ENCODE results near the gene PIK3C3.

DNA sequence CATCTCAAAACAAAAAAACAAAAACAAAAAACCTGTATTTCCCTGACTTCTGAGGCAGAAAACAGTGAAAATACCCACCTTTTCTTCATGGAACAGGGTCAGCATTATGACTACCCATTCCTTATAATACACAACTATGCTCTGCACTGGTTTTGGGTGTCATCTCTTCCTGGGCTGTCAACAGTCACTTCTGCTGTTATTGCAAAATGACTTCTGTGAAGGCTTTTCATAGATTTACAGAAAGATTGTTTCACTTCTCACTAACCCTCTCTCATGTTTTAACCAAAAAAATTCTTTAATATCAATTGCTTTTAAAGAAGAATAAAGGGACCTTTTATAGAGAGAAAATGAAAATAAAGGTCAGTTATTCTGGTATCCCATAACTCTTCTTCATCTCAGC is 26.5 kb upstream of the PIK3C3 start:
- TF ChIP-seq CTCF (IDR thresholded peaks at IDR 0.05) (no peak), POLR2A (IDR thresholded peaks at IDR 0.05) (no peak)
